ENCODE results near the gene KANK4.
"Not testable (repeated sequence)": the region's sequence is repeated elsewhere in the genome, so short reads cannot be mapped to it uniquely, and the experiment has no call there.

The KANK4 gene

DNA sequence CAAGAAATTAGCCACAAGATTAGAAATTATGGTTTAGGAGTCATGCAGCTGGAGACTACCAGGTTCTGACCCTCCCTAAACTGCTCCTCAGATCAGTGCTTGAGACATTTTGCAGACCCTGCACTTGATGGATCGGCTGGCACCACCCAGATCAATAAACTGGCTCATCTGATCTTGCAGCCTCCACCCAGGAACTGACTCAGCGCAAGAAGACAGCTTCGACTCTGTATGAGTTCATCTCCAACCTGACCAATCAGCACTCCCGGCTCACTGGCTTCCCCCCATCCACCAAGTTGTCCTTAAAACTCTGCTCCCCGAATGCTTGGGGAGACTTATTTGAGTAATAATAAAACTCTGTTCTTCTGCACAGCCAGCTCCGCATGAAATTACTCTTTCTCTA is 84.5 kb downstream of the KANK4 start:
- no peak for DNase-seq

GRCh38 chr1:62233926-62234450 is 85.2 kb downstream of the KANK4 start:
- no peak for DNase-seq

- DNase-seq: no peak
These were observed 86.4 kb downstream of the KANK4 start for GRCh38 chr1:62232871-62233278.

- DNase-seq: no peak
These were observed 88.5 kb downstream of the KANK4 start for GRCh38 chr1:62230718-62231117.

GRCh38 chr1:62229932-62230331 is 89.3 kb downstream of the KANK4 start:
- no peak for DNase-seq

DNA sequence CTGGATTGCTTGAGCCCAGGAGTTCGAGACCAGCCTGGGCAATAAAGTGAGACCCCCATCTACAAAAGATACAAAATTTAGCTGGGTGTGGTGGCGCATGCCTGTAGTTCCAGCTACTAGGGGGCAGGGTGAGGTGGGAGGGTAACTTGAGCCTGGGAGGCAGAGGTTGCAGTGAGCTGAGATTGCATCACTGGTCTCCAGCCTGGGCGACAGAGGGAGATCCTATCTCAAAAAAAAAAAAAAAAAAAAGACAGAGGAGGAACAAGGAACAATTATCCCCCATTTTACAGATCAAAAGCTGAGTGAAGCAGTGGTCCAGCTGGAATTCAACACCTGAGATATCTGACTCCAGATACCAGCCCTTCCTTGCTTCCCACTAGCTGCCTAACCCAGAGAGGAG is 89.8 kb downstream of the KANK4 start:
- no peak for DNase-seq

DNA sequence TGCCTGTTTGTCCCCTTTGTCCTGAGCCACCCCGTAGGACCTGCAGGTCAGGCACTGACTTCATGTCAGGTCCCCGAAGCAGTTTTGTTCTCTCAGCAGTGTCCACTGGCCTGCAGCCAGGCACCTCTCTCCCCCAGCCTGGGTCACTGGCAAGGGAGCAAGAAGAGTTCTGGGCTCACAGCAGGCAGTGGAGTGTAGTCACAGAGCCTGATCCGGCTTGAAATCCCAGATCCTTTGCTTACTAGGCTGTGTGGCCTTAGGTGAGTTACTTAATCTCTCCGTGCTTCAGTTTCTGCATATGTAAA is 90.4 kb downstream of the KANK4 start:
- DNase-seq: no peak

- DNase-seq: no peak
These were observed 90.9 kb downstream of the KANK4 start for GRCh38 chr1:62228136-62228882.

GRCh38 chr1:62227496-62227895 is 91.7 kb downstream of the KANK4 start:
- DNase-seq: no peak

GRCh38 chr1:62224182-62224581 is 95.1 kb downstream of the KANK4 start:
- no peak for DNase-seq

DNA sequence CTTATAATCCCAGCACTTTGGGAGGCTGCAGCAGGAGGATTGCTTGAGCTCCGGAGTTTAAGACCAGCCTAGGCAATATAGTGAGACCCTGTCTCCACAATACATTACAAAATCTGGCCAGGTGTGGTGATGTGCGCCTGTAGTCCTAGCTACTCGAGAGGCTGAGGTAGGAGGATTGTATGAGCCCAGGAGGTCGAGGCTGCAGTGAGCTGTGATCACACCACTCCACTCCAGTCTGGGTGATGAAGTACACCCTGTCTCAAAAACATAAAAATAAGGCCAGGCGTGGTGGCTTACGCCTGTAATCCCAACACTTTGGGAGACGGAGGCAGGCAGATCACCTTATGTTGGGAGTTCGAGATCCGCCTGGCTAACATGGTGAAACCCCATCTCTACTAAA is 96.9 kb downstream of the KANK4 start:
- no peak for DNase-seq

DNA sequence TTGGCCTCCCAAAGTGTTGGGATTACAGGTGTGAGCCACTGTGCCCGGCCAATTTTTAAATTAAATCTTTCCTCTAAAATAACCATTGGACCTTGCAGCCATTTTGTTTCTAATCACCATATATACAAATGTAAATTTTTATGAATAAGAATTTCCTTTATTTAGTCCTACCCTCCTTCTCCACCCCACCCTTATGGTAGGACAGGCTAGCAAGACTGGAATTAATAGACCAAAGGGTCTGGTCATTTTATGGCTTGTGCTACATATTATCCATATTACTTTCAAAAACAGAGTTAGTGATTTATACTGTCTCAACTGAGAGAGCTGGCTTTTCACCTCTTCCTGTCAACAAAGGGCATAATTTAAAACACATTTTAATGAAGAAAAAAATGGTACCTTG is 98.1 kb downstream of the KANK4 start:
- DNase-seq: no peak

- DNase-seq: not testable (repeated sequence)
These were observed 98.8 kb downstream of the KANK4 start for GRCh38 chr1:62220456-62220855.

DNA sequence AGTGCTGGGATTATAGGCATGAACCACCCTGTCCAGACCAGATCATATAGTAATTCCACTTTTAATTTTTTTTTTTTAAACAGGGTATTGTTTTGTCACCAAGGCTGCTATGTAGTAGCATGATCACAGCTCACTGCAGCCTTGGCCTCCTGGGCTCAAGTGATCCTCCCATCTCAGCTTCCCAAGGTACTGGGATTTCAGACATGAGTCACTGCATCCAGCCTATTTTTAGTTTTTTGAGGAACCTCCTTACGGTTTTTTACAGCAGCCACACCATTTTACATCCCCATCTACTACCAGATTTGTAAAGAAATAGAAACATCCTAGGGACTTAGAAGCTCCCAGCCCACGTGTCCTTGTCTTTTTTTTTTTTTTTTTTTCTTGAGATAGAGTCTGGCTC is 100.6 kb downstream of the KANK4 start:
- DNase-seq: no peak

GRCh38 chr1:62213075-62213914 is 105.9 kb downstream of the KANK4 start:
- DNase-seq: no peak

GRCh38 chr1:62212411-62212810 is 106.8 kb downstream of the KANK4 start:
- no peak for DNase-seq

- no peak for DNase-seq
These were observed 108.3 kb downstream of the KANK4 start for GRCh38 chr1:62210960-62211359.

GRCh38 chr1:62209931-62210595 is 109.2 kb downstream of the KANK4 start:
- DNase-seq: no peak

GRCh38 chr1:62208970-62209369 is 110.3 kb downstream of the KANK4 start:
- no peak for DNase-seq

GRCh38 chr1:62208087-62208486 is 111.1 kb downstream of the KANK4 start:
- DNase-seq: no peak

DNA sequence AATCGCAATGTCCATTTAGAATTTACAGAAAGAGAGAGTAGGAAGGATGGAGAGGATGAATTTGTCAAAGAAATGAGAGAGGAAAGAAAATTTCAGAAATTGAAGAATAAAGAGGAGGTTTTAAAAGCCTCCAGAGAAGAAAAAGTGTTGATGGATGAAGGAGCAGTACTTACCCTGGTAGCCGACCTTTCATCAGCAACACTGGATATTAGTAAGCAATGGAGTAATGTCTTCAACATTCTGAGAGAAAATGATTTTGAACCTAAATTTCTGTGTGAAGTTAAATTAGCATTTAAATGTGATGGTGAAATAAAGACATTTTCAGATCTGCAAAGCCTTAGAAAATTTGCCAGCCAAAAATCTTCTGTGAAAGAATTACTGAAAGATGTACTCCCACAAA is 112.0 kb downstream of the KANK4 start:
- DNase-seq: no peak

- DNase-seq: no peak
These were observed 120.5 kb downstream of the KANK4 start for GRCh38 chr1:62198781-62199125.

DNA sequence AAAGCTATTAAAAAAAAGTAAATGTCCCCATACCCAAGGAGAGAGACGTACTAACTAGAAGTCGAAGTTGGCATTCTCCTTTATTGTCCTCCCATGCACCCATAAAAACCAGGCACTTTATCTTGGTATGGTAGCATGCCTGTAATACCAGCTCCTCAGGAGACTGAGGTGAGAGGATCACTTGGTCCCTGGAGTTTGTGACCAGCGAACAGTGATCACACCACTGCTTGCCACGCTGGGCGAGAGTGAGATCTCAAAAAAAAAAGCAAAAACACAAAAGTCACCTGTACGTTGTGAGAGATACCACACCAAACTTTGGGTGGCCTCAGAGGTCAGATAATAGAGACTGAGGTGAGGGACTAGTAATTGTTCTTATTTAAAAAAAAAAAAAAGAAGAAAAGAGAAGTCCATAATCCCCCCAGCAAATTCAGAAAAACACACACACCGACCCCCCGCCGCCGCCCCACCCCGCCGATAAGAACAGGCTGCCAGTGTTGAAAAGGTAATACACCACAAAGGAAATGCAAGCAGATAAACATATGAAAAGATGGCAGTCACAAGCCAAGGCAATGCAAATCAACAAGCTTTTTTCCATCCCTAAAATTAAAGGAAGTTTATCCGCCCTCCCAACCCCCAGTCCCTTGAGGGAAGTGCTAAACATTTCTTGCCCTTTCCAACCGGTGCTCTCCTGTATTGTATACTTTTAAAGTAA is 121.0 kb downstream of the KANK4 start:
- no peak for DNase-seq
